HG03175 (cell line): ENCODE measurements around the gene NEXN.
"Not testable (repeated sequence)": the region's sequence is repeated elsewhere in the genome, so short reads cannot be mapped to it uniquely, and the experiment has no call there.

Experiments
- ATAC-seq: cut with Tn5 transposase; IDR thresholded peaks from one replicate; pipeline ENCODE4 v1.9.1; 2021; ENCODE audit warnings: mild to moderate bottlenecking, moderate library complexity; ENCODE audit not compliant: unreplicated experiment

Gene NEXN

DNA sequence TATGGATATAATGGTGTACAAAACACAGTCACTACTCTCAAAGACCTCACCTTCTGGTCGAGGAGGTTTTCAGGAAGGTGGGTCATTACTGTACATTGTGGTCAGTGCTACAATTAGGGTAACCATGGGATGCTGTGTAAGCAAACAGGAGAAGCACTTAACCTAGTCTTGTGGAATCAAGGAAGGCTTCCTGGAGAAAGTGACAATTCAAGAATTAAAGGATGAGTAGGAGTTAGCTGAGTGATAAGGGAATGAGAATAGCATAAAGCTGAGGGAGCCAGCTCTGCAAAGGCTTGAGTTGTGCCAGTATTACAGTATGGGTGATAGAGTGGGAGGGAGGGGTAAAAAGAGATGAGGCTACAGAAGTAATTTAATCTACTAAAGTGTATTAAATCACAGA is 17.2 kb downstream of the NEXN start:
- no peak for ATAC-seq

GRCh38 chr1:77906019-77906545 is 17.7 kb downstream of the NEXN start:
- ATAC-seq: no peak

GRCh38 chr1:77906624-77907023 is 18.2 kb downstream of the NEXN start:
- no peak for ATAC-seq

DNA sequence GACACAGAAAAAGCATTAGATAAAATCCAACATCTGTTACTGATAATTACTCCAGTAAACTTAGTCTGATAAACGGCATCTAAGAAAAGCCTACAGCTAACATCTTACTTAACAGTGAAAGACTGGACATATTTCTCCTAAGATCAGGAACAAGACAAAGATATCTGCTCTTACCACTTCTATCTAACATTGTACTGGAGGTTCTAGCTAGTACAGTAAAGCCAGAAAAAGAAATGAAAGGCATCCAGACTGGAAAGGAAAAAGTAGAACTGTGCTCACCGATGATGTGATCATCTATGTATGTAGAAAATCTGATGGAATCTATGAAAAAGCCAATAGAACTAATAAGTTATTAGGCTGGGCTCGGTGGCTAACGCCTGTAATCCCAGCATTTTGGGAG is 21.7 kb downstream of the NEXN start:
- ATAC-seq: no peak

DNA sequence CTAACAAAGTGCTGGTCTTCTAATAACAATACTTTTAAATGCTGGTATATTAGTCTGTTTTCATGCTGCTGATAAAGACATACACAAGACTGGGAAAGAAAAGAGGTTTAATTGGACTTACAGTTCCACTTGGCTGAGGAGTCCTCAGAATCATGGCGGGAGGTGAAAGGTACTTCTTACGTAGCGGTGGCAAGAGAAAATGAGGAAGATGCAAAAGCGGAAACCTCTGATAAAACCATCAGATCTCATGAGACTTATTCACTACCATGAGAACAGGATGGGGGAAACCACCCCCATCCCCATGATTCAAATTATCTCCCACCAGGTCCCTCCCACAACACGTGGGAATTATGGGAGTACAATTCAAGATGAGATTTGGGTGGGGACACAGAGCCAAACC is 30.5 kb downstream of the NEXN start:
- not testable (repeated sequence) for ATAC-seq

DNA sequence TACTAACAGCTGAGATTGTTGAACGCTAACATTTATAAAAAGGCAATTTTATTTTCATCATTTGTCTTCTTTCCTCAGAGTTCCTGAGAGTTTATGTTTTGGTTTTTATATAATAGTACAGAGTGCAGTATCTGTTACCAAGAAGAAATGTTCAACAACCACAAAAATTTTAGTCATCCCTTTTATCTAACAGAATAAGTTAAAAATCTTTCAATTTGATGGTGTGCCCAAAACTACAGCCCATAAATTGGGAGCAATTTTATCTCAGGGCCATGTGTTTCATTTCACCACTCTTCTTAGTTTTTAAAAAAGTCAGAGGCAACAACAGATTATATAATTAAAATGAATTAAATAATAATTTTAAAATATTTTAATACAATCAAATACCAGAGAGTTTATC is 37.1 kb downstream of the NEXN start:
- no peak for ATAC-seq

DNA sequence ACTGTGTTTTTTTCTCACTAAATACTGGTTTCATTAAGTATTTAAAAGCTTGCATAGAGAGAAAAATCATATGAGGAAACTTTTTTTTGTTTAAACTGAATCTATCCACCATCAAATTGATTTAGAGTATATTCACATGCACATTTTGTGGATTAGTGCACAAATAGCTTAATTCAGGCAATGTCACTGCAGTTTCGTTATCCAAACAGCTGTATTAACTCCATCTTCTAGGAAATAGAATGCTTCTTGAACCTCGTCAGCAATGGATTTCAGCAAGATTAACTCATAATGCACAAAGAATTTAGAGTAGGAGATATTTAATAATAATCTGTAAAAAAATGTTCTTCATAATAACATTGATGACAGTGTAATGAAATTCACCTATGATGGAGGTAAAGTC is 37.5 kb downstream of the NEXN start:
- ATAC-seq: no peak

DNA sequence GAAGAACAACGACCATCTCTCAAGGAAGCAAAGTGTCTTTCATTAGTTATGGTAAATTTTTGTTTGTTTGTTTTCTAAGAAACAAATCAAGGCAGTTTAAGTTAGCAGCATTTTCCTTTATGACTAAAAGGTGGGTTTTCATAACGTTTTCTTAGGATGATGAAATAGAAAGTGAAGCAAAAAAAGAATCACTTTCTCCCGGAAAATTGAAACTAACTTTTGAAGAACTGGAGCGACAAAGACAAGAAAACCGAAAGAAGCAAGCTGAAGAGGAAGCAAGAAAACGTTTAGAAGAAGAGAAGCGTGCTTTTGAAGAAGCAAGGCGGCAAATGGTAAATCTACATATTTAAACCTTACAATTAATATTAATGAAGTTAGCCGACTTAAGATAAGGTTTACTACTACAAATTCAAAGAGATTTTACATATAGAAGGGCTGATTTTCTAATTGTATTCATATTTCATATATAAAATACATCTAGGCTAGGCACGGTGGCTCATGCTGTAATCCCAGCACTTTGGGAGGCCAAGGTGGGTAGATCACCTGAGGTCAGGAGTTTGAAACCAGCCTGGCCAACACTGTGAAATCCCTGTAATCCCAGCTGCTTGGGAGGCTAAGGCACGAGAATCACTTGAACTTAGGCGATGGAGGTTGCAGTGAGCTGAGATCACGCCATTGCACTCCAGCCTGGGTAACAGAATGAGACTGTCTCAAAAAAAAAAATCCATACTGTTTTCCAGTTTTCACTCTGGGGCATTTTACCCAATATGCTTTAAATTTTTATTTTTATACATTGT is 38.3 kb downstream of the NEXN start:
- ATAC-seq: peak; percentile 45

DNA sequence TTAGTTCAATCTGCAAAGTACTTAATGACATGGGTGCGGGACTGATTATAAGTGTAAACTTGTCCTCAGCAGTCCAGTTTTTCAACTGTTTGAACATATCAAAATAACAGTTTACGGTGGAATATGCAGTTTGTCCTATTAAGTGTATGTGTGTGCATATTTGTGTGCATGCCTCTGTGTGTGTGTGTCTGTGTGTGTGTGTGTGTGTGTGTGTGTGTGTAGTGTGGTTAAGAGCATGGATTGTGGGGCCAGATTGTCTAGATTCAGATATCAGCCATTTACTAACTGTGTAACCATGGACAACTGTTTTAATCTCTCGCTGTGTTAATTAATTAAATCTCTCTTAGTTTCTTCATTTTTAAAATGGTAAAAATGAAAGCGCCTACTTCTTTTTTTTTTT is 39.0 kb downstream of the NEXN start:
- no peak for ATAC-seq

- no peak for ATAC-seq
These were observed 41.4 kb downstream of the NEXN start for GRCh38 chr1:77929806-77930205.

GRCh38 chr1:77938651-77939050 is 50.2 kb downstream of the NEXN start:
- no peak for ATAC-seq

DNA sequence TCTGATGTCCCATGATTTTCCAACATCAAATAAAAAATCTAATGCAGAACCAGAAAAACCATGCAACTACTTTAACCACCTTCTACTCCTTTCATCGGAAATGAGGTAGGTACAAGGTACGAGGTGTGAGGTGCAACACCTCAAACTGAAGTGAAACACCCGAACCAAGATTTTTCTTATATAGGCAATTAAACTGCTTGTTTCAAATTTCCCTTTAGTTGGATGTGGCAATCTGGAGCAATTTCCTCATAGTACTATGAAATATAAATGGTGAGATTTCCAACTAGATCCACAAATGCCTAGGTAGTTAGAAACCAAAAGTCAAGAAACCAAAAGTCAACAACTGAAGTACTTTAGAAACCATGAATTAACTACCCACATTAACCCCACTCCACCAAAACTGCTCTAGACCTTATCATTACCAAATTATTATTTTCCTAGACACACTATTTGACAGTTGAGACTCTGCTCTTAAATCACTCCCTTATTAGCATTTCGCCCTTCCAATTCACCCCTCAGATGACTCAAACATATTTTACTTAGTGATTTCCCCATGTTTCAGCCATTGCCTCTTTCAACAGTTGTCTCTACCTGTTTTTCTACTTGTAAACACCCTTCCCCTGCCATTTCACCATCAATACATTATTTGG is 52.6 kb downstream of the NEXN start:
- no peak for ATAC-seq

DNA sequence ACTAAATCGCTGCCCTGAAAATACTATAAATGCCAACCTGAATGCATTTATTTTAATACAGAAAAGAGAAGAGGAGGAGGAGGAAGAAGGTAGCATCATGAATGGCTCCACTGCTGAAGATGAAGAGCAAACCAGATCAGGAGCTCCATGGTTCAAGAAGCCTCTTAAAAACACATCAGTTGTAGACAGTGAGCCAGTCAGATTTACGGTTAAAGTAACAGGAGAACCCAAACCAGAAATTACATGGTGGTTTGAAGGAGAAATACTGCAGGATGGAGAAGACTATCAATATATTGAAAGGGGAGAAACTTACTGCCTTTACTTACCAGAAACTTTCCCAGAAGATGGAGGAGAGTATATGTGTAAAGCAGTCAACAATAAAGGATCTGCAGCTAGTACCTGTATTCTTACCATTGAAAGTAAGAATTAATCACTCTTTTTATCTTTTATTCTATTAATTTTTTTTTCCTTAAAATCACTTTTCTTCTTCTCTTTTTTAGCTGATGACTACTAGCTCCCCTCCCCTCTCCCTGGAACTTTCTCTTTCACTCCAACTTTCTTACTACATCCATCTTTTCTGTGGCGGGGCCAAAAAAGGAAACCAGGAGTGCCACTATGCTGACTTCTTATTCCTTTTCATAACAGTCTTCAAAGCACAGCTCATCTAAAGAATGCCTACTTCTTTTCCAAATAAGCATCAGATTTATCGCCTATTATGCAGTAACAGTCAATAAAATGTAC is 54.1 kb downstream of the NEXN start:
- ATAC-seq: no peak

DNA sequence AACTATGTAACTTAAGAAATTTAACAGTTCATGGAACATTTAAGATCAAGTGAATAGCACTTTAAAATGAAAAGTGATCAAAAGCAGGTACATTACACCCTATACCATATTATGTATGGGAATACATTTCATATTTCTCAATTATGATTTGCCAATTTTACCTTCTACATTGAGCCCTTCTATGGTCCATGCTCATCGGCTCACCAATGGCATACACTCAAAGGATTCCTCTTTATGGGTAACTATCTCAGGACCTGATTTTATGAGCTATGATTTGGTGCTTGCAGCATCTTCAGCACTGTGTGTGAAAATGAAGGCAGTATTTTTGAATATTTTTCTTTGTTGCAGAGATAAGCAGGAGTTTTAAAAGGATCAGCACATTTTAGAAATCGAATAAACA is 56.9 kb downstream of the NEXN start:
- no peak for ATAC-seq

DNA sequence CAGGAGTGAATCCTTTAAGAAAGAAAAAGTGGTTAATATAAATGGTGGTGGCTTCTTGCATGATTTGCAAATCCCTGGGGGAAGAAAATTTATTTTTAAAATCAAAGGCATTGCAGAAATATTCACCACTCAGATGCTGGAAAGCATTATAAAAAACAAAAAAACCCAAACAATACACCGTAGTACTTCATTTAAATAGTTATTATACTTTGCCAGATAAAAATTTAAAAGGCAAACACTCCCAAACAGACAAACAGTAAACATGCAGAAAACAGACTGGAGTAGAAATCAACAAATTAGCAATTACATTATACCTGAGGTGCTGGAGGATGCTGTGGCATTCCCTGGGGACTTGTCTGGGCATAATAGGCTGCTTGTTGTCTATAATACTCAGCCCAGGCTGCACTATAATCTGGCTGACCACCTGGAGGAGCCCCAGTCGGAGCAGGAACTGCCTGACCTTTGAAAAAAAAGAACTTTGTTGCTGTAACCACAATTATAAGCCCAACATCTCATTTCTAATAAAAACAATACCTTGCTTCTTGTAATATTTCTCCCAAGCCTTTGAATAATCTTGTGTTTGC is 60.5 kb downstream of the NEXN start:
- ATAC-seq: no peak

DNA sequence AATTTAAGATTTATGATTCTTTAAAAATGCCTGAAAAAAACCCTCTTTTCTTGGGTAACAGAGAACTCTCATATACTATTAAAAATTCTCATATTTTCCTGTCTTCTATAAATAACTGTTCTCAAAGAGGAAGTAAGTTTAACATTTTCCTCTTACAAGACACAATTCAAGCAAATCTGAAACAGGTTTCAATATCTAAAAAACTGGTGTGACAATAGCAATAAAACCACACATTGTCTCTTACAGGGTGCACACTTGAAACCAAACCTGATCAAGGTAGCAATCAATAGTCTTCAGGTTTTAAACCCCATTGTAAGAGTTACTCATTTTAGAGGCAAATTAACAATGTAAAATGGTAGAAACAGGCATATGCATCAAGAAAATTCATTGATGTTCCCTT is 62.4 kb downstream of the NEXN start:
- ATAC-seq: peak; percentile 48

GRCh38 chr1:77951328-77951727 is 62.9 kb downstream of the NEXN start:
- ATAC-seq: no peak

GRCh38 chr1:77953907-77954306 is 65.5 kb downstream of the NEXN start:
- ATAC-seq: no peak

DNA sequence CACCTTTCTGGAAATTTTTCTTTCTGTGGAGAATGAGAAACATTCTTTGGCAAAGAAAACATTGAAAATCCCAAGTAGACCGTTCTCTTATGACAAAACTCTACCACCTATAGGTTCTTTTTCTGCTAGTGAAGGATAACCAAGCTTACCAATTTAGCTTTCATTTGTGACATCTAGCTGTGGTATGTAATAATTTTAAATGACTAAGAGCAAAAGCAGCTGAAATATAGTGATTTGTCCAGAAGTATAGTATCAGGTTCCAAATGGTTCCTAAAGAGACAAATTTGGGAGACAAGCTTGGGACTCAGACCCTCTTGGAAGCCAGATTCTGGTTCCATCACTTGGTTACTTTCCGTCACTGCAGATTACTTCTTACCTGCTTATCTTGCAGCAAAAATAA is 66.1 kb downstream of the NEXN start:
- no peak for ATAC-seq

GRCh38 chr1:77955709-77956108 is 67.3 kb downstream of the NEXN start:
- ATAC-seq: no peak

- no peak for ATAC-seq
These were observed 68.0 kb downstream of the NEXN start for GRCh38 chr1:77956464-77956863.
